Measurements from ENCODE around the gene YPEL5.
"Not testable (repeated sequence)": the region's sequence is repeated elsewhere in the genome, so short reads cannot be mapped to it uniquely, and the experiment has no call there.

GRCh38 chr2:30100691-30101090, 46.1 kb upstream of the YPEL5 start:
- TF ChIP-seq CTCF (optimal IDR thresholded peaks at IDR 0.05 in 1 of 3, IDR thresholded peaks at IDR 0.05 in 1 of 3, conservative IDR thresholded peaks at IDR 0.05 in 1 of 3; ENCODE audit: extremely low read depth in 1 of 3, insufficient read depth in 2 of 3, low read length in 3 of 3); EZH2 (IDR thresholded peaks at IDR 0.05; ENCODE audit: low read length): not testable (repeated sequence)

Data from keratinocyte (primary cell).